Measurements from ENCODE around the gene CELA1.

GRCh38 chr12:51365276-51365675 is 18.8 kb upstream of the CELA1 start:
- TF ChIP-seq ZNF384 (IDR thresholded peaks at IDR 0.05): no peak
- no peak for TF ChIP-seq PKNOX1 (IDR thresholded peaks at IDR 0.05)
- TF ChIP-seq FOXM1 (IDR thresholded peaks at IDR 0.05; ENCODE audit: borderline replicate concordance): no peak
- no peak for TF ChIP-seq SUZ12 (IDR thresholded peaks at IDR 0.05)
- no peak for TF ChIP-seq LEF1 (IDR thresholded peaks at IDR 0.05; ENCODE audit: borderline replicate concordance)
- no peak for TF ChIP-seq ELF4 (IDR thresholded peaks at IDR 0.05)
- no peak for TF ChIP-seq SP1 (IDR thresholded peaks at IDR 0.05)
- TF ChIP-seq L3MBTL2 (conservative IDR thresholded peaks at IDR 0.05): no peak
- TF ChIP-seq FOXA1 (IDR thresholded peaks at IDR 0.05): no peak
- TF ChIP-seq BHLHE40 (IDR thresholded peaks at IDR 0.05; ENCODE audit: borderline replicate concordance): no peak
- no peak for TF ChIP-seq HDGF (IDR thresholded peaks at IDR 0.05; ENCODE audit: borderline replicate concordance)
- no peak for TF ChIP-seq ARNT (IDR thresholded peaks at IDR 0.05)
- no peak for TF ChIP-seq CTBP1 (IDR thresholded peaks at IDR 0.05; ENCODE audit: borderline replicate concordance)
- TF ChIP-seq NFRKB (IDR thresholded peaks at IDR 0.05): no peak

Measured in HEK293T (cell line).